ENCODE data around the gene SEC14L6. TPM values are rescaled to one million over a fixed set of nuclear protein-coding genes. Genes with fewer than 3 reads are reported as not detected.
"Not testable (repeated sequence)": the region's sequence is repeated elsewhere in the genome, so short reads cannot be mapped to it uniquely, and the experiment has no call there.

SEC14L6 gene
- not detected for total RNA-seq
- long read RNA-seq = 0 reads

- H3K4me1 ChIP-seq = peaks cover 12% of the 10 kb centered on the region
- no peak for DNase-seq
- H3K36me3 ChIP-seq = no peaks in the 10 kb centered on the region
- intact Hi-C loops (cut with micrococcal nuclease) = no loop called here
- peaks cover 61% of the 10 kb centered on the region for H3K27me3 ChIP-seq (ENCODE audit: low read depth)
- TF ChIP-seq, protein P1, sequence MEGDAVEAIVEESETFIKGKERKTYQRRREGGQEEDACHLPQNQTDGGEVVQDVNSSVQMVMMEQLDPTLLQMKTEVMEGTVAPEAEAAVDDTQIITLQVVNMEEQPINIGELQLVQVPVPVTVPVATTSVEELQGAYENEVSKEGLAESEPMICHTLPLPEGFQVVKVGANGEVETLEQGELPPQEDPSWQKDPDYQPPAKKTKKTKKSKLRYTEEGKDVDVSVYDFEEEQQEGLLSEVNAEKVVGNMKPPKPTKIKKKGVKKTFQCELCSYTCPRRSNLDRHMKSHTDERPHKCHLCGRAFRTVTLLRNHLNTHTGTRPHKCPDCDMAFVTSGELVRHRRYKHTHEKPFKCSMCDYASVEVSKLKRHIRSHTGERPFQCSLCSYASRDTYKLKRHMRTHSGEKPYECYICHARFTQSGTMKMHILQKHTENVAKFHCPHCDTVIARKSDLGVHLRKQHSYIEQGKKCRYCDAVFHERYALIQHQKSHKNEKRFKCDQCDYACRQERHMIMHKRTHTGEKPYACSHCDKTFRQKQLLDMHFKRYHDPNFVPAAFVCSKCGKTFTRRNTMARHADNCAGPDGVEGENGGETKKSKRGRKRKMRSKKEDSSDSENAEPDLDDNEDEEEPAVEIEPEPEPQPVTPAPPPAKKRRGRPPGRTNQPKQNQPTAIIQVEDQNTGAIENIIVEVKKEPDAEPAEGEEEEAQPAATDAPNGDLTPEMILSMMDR (IDR thresholded peaks at IDR 0.05; ENCODE audit: borderline replicate concordance) = no peak
- no peaks in the 10 kb centered on the region for H3K9me3 ChIP-seq (replicated peaks)
- no peak within 1 kb of the TSS for H3K27ac ChIP-seq (replicated peaks)
- no peak within 1 kb of the TSS for H3K4me3 ChIP-seq
Observed at GRCh38 chr22:30546616-30547015, at the start of gene SEC14L6. SEC14L6 (minus strand) TSS chr22:30546741; CDS start chr22:30546682, 59 bp downstream.

DNA sequence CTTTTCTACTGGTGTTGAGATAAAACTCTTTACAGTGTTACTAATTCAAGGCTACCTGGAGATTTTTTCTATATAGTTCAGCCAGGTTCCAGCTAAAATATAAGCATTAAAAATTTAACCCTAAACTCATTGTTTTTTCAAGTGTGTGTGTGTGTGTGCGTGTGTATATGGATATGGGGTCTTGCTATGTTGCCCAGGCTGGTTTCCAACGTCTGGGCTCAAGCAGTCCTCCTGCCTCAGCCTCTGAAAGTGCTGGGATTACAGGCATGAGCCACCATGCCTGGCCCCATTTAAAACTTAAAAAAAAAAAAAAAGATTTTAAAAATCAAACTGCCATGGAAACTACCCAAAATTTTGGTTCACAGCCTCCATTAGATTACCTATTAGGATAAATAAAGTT, 49.7 kb upstream of the SEC14L6 start:
- Histone ChIP-seq H3K4me3 (no peak overlapping the region), H3K27ac (replicated peaks) (no peak overlapping the region), H3K27me3 (ENCODE audit: low read depth) (no peaks in the 10 kb centered on the region), H3K36me3 (no peaks in the 10 kb centered on the region), H3K9me3 (replicated peaks) (no peaks in the 10 kb centered on the region), H3K4me1 (peaks cover 10% of the 10 kb centered on the region)
- DNase-seq = no peak
- intact Hi-C loops (cut with micrococcal nuclease) = no loop called here
- TF ChIP-seq, protein P1 (IDR thresholded peaks at IDR 0.05; ENCODE audit: borderline replicate concordance) = no peak

DNA sequence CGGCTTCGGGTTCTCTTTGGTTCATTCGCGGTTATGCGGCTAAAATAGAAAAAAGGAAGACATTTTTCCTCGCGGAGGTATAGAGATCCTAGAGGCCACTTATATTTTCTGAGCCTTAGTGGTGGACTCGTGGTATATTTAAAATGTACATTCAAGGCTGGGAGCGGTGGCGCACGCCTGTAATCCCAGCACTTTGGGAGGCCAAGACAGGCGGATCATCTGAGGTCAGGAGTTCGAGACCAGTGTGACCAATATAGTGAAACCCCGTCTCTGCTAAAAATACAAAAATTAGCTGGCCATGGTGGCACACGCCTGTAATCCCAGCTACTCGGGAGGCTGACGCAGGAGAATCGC, 45.8 kb upstream of the SEC14L6 start:
- H3K9me3 ChIP-seq (replicated peaks); H3K27me3 ChIP-seq (ENCODE audit: low read depth); intact Hi-C loops (cut with micrococcal nuclease); DNase-seq: not testable (repeated sequence)
- Histone ChIP-seq H3K4me3 (peak overlapping the region; percentile 94), H3K36me3 (peaks cover 21% of the 10 kb centered on the region), H3K4me1 (peaks cover 25% of the 10 kb centered on the region), H3K27ac (replicated peaks) (peak overlapping the region; percentile 91)

GRCh38 chr22:30591588-30592359, 45.2 kb upstream of the SEC14L6 start, which contains the start of gene PES1:
PES1 (minus strand) TSS chr22:30591910; CDS start chr22:30591833, 77 bp downstream.
- peak within 1 kb of the TSS; percentile 91 for H3K27ac ChIP-seq (replicated peaks)
- intact Hi-C loops (cut with micrococcal nuclease) = no loop called here

GRCh38 chr22:30591191-30591587, 44.6 kb upstream of the SEC14L6 start:
- no peak for DNase-seq
- H3K27me3 ChIP-seq (ENCODE audit: low read depth) = no peaks in the 10 kb centered on the region
- peak overlapping the region; percentile 94 for H3K4me3 ChIP-seq
- TF ChIP-seq, protein P1 (IDR thresholded peaks at IDR 0.05; ENCODE audit: borderline replicate concordance) = no peak
- intact Hi-C loops (cut with micrococcal nuclease) = no loop called here
- no peaks in the 10 kb centered on the region for H3K9me3 ChIP-seq (replicated peaks)
- H3K27ac ChIP-seq (replicated peaks) = peak overlapping the region; percentile 91
- H3K4me1 ChIP-seq = peaks cover 25% of the 10 kb centered on the region
- peaks cover 32% of the 10 kb centered on the region for H3K36me3 ChIP-seq

More at GRCh38 chr22:30591588-30592359, 45.2 kb upstream of the SEC14L6 start, which contains the start of gene PES1:
- Histone ChIP-seq H3K9me3 (replicated peaks) (no peaks in the 10 kb centered on the region), H3K4me1 (peaks cover 25% of the 10 kb centered on the region), H3K27me3 (ENCODE audit: low read depth) (no peaks in the 10 kb centered on the region), H3K36me3 (peaks cover 27% of the 10 kb centered on the region), H3K4me3 (peak within 1 kb of the TSS; percentile 94)
- TF ChIP-seq, protein P1 (IDR thresholded peaks at IDR 0.05; ENCODE audit: borderline replicate concordance) = no peak
- DNase-seq = peak; percentile 93

- Histone ChIP-seq H3K9me3 (replicated peaks) (no peaks in the 10 kb centered on the region), H3K27ac (replicated peaks) (no peak overlapping the region), H3K4me1 (peaks cover 17% of the 10 kb centered on the region), H3K36me3 (peaks cover 80% of the 10 kb centered on the region), H3K4me3 (no peak overlapping the region), H3K27me3 (ENCODE audit: low read depth) (no peaks in the 10 kb centered on the region)
- no peak for DNase-seq
- TF ChIP-seq, protein P1 (IDR thresholded peaks at IDR 0.05; ENCODE audit: borderline replicate concordance) = no peak
- intact Hi-C loops (cut with micrococcal nuclease) = no loop called here
Observed at GRCh38 chr22:30586414-30586813, 39.9 kb upstream of the SEC14L6 start.

Data from left ventricle myocardium inferior (tissue), 1 donor.